Nephron (organoid): ENCODE data around the gene R3HDM2.

Source experiments
- H3K27ac Mint-ChIP-seq, 3 experiments: 2 replicates each; pipeline ENCODE4 v1.8.0; 2020; ENCODE audit warnings: mixed read lengths in 3 of 3, mild to moderate bottlenecking in 2 of 3, moderate library complexity in 1 of 3
- H3K27me3 Mint-ChIP-seq: 2 replicates; pipeline ENCODE4 v1.8.0; 2021; ENCODE audit warnings: low read depth, mild to moderate bottlenecking, moderate library complexity, mixed read lengths
- H3K36me3 Mint-ChIP-seq: 2 replicates; pipeline ENCODE4 v1.8.0; 2020; ENCODE audit warnings: low read depth, mixed read lengths
- H3K4me1 Mint-ChIP-seq: 2 replicates; pipeline ENCODE4 v1.8.0; 2020; ENCODE audit warnings: mixed read lengths
- H3K4me3 Mint-ChIP-seq, 3 experiments: 2 replicates each; pipeline ENCODE4 v1.8.0; 2020; ENCODE audit warnings: mild to moderate bottlenecking in 3 of 3, mixed read lengths in 3 of 3, moderate library complexity in 2 of 3
- H3K9me3 Mint-ChIP-seq: 2 replicates; pipeline ENCODE4 v1.8.0; 2020; ENCODE audit warnings: mixed read lengths
- CTCF ChIP-seq, 3 experiments: fragments of 200-600 bp; sonication (generic); IDR thresholded peaks; one replicate each; pipeline ENCODE4 v1.5.0; 2021; ENCODE audit warnings: antibody characterized with exemption in 3 of 3; ENCODE audit not compliant: unreplicated experiment in 3 of 3

The R3HDM2 gene

GRCh38 chr12:57250541-57250940 is 180.3 kb downstream of the R3HDM2 start:
- Mint-ChIP-seq H3K9me3 (no peaks in the 10 kb centered on the region), H3K27ac (peak overlapping the region; percentile 84 to 93 (median 91)), H3K4me3 (peak overlapping the region; percentile 52 to 98 (median 83)), H3K27me3 (no peaks in the 10 kb centered on the region), H3K36me3 (peaks cover 16% of the 10 kb centered on the region), H3K4me1 (peaks cover 32% of the 10 kb centered on the region)
- no peak for TF ChIP-seq CTCF (IDR thresholded peaks at IDR 0.05; ENCODE audit: unreplicated experiment in 3 of 3)

GRCh38 chr12:57248934-57249742 is 181.7 kb downstream of the R3HDM2 start:
- Mint-ChIP-seq H3K27me3 (peaks cover 10% of the 10 kb centered on the region), H3K4me3 (peak overlapping the region; percentile 17 to 98 (median 83)), H3K9me3 (no peaks in the 10 kb centered on the region), H3K36me3 (peaks cover 12% of the 10 kb centered on the region), H3K27ac (no peak overlapping the region), H3K4me1 (peaks cover 43% of the 10 kb centered on the region)
- no peak for TF ChIP-seq CTCF (IDR thresholded peaks at IDR 0.05; ENCODE audit: unreplicated experiment in 3 of 3)

- no peak for TF ChIP-seq CTCF (IDR thresholded peaks at IDR 0.05; ENCODE audit: unreplicated experiment in 3 of 3)
- peaks cover 56% of the 10 kb centered on the region for H3K4me1 Mint-ChIP-seq
- H3K9me3 Mint-ChIP-seq: no peaks in the 10 kb centered on the region
- H3K4me3 Mint-ChIP-seq: peak overlapping the region in 1 of 3 experiments; percentile 20
- H3K27me3 Mint-ChIP-seq: peaks cover 31% of the 10 kb centered on the region
- H3K36me3 Mint-ChIP-seq: peaks cover 3% of the 10 kb centered on the region
- no peak overlapping the region for H3K27ac Mint-ChIP-seq
Measured at GRCh38 chr12:57247041-57247440, 183.8 kb downstream of the R3HDM2 start.

- peaks cover 58% of the 10 kb centered on the region for H3K27me3 Mint-ChIP-seq
- peak overlapping the region in 1 of 3 experiments; percentile 48 for H3K27ac Mint-ChIP-seq
- no peaks in the 10 kb centered on the region for H3K9me3 Mint-ChIP-seq
- H3K36me3 Mint-ChIP-seq: peaks cover 3% of the 10 kb centered on the region
- H3K4me1 Mint-ChIP-seq: peaks cover 68% of the 10 kb centered on the region
- TF ChIP-seq CTCF (IDR thresholded peaks at IDR 0.05; ENCODE audit: unreplicated experiment in 3 of 3): no peak
- H3K4me3 Mint-ChIP-seq: peak overlapping the region; percentile 79 to 80 (median 79)
Measured at GRCh38 chr12:57244312-57244696, 186.5 kb downstream of the R3HDM2 start.

GRCh38 chr12:57243521-57244311 is 187.1 kb downstream of the R3HDM2 start:
- H3K4me3 Mint-ChIP-seq: peak overlapping the region; percentile 79 to 80 (median 79)
- H3K27ac Mint-ChIP-seq: peak overlapping the region in 2 of 3 experiments; percentile 10 to 48
- TF ChIP-seq CTCF (IDR thresholded peaks at IDR 0.05; ENCODE audit: unreplicated experiment in 3 of 3): peak; percentile 68 to 75 (median 72)
- H3K27me3 Mint-ChIP-seq: peaks cover 64% of the 10 kb centered on the region
- peaks cover 3% of the 10 kb centered on the region for H3K36me3 Mint-ChIP-seq
- no peaks in the 10 kb centered on the region for H3K9me3 Mint-ChIP-seq
- H3K4me1 Mint-ChIP-seq: peaks cover 66% of the 10 kb centered on the region
